HepG2 (cell line): ENCODE results near the gene WNK1. TPM values are rescaled to one million over a fixed set of nuclear protein-coding genes. Genes with fewer than 3 reads are reported as not detected.

Experiments
- ATAC-seq: fragments of 200-7000 bp; cut with Tn5 transposase; 3 replicates; pipeline ENCODE4 v1.9.1; 2020; ENCODE audit warnings: mild to moderate bottlenecking, moderate library complexity
- BruUV-seq: library from RNA; stranded (reverse); fragments of 400-500 nt; replicated peaks from 2 replicates; lab custom pipeline; 2021; lab: Mats Ljungman, UMichigan
- CTCF ChIA-PET: fragments of 300-600 bp; formaldehyde crosslinking; extraction: SDS; loops from one replicate; lab custom pipeline; 2021; ENCODE audit warnings: low total read pairs, inconsistent platforms, low intra/inter-chr PET ratio; lab: Yijun Ruan, JAX
- POLR2A ChIA-PET: fragments of 350-600 bp; sonication (Branson Sonifier 250); formaldehyde crosslinking; loops from one replicate; lab custom pipeline; 2020; ENCODE audit warnings: antibody characterized with exemption, inconsistent platforms; lab: Yijun Ruan, JAX
- DNase-seq: peaks from one replicate; pipeline ENCODE4 v3.0.0-alpha.2; 2015; ENCODE audit warnings: low spot score
- FAIRE-seq: peaks from 3 replicates; lab custom pipeline; 2011; peaks lifted over from hg19 to GRCh38; lab: Jason Lieb, UNC
- H2AFZ ChIP-seq: one replicate; pipeline ENCODE4 v1.6.1; 2011; ENCODE audit warnings: low read length, inconsistent platforms
- H3K27ac ChIP-seq: fragments of 300-600 bp; 3 replicates; pipeline ENCODE4 v1.8.0; 2011; ENCODE audit warnings: mixed run types, mild to moderate bottlenecking, mixed read lengths, low read length, inconsistent platforms; ENCODE audit not compliant: insufficient read depth; ENCODE audit errors: extremely low read length
- H3K27me3 ChIP-seq, 2 experiments: fragments of 200-600 bp in 1 of 2; 2 replicates in 1 of 2; 3 replicates in 1 of 2; pipeline versions ENCODE4 v1.6.0 to v1.8.0; 2011; ENCODE audit warnings: low read length in 2 of 2, mild to moderate bottlenecking in 2 of 2, moderate library complexity in 2 of 2, inconsistent platforms in 1 of 2; ENCODE audit not compliant: insufficient read depth in 2 of 2, control insufficient read depth in 1 of 2
- H3K36me3 ChIP-seq, 2 experiments: fragments of 200-600 bp in 1 of 2; replicated peaks in 1 of 2; 2 replicates in 1 of 2; 3 replicates in 1 of 2; pipeline versions ENCODE4 v1.5.1 to v1.8.0; 2011; ENCODE audit warnings: low read length in 2 of 2, inconsistent platforms in 1 of 2; ENCODE audit not compliant: insufficient read depth in 2 of 2, control insufficient read depth in 1 of 2
- H3K4me1 ChIP-seq: 2 replicates; pipeline ENCODE4 v1.5.1; 2012; ENCODE audit warnings: low read length, inconsistent platforms; ENCODE audit not compliant: insufficient read depth
- H3K4me2 ChIP-seq: 2 replicates; pipeline ENCODE4 v1.6.0; 2011; ENCODE audit warnings: low read depth, low read length, inconsistent platforms
- H3K4me3 ChIP-seq, 3 experiments: fragments of 200-600 bp in 1 of 3; sonication (generic), shearing (Covaris generic) in 1 of 3; replicated peaks in 1 of 3; 2 replicates each; pipeline ENCODE4 v1.5.1; 2011 to 2016; ENCODE audit warnings: low read length in 3 of 3, inconsistent platforms in 2 of 3, low read depth in 2 of 3, mild to moderate bottlenecking in 2 of 3, control low read depth in 1 of 3, mixed read lengths in 1 of 3; ENCODE audit not compliant: insufficient read depth in 1 of 3
- H3K79me2 ChIP-seq: one replicate; pipeline ENCODE4 v1.6.1; 2011; ENCODE audit warnings: low read length, inconsistent platforms; ENCODE audit not compliant: insufficient read depth
- H3K9ac ChIP-seq: 2 replicates; pipeline ENCODE4 v1.6.0; 2011; ENCODE audit warnings: mild to moderate bottlenecking, low read depth, low read length, inconsistent platforms; ENCODE audit not compliant: insufficient read depth
- H3K9me3 ChIP-seq: 2 replicates; pipeline ENCODE4 v1.5.1; 2012; ENCODE audit warnings: mild to moderate bottlenecking, low read length
- H4K20me1 ChIP-seq: 2 replicates; pipeline ENCODE4 v1.6.0; 2011; ENCODE audit warnings: inconsistent platforms, mild to moderate bottlenecking, low read length, moderate library complexity; ENCODE audit not compliant: insufficient read depth
- ELK4 ChIP-seq: sonication (generic); formaldehyde crosslinking; IDR thresholded peaks from 2 replicates; pipeline ENCODE4 v1.9.0; 2021; ENCODE audit warnings: missing genetic modification reagents, borderline replicate concordance
- GFI1 ChIP-seq: sonication (generic); formaldehyde crosslinking; IDR thresholded peaks from 2 replicates; pipeline ENCODE4 v1.5.0; 2020; ENCODE audit warnings: missing genetic modification reagents, mild to moderate bottlenecking, borderline replicate concordance
- IRF9 ChIP-seq: sonication (generic); formaldehyde crosslinking; IDR thresholded peaks from 2 replicates; pipeline ENCODE4 v1.8.0; 2022; ENCODE audit warnings: missing genetic modification reagents, mild to moderate bottlenecking, borderline replicate concordance
- PAX8 ChIP-seq: sonication (generic); formaldehyde crosslinking; IDR thresholded peaks from 2 replicates; pipeline ENCODE4 v1.8.0; 2022; ENCODE audit warnings: mild to moderate bottlenecking, missing genetic modification reagents, borderline replicate concordance
- ZEB1 ChIP-seq: IDR thresholded peaks from 2 replicates; pipeline ENCODE4 v1.6.1; 2012; ENCODE audit warnings: mild to moderate bottlenecking, low read depth, inconsistent platforms; ENCODE audit not compliant: insufficient replicate concordance
- ZNF343 ChIP-seq: sonication (generic); formaldehyde crosslinking; IDR thresholded peaks from 2 replicates; pipeline ENCODE4 v1.4.0; 2020; ENCODE audit warnings: mild to moderate bottlenecking, missing genetic modification reagents
- ZNF761 ChIP-seq: sonication (generic); formaldehyde crosslinking; conservative IDR thresholded peaks from 2 replicates; pipeline ENCODE4 v1.4.0; 2020; ENCODE audit warnings: mild to moderate bottlenecking, missing genetic modification reagents
- WGBS: methylation state at CpG from one replicate; pipeline ENCODE4 v1.1.6; 2017; ENCODE audit warnings: low lambda C conversion rate; 5-methylcytosine and 5-hydroxymethylcytosine counted together
- in situ Hi-C: cut with HindIII; loops from 2 replicates; pipeline ENCODE4 v1.10.0; 2017; ENCODE audit warnings: low pct_unique_long_range_greater_than_20kb; ENCODE audit not compliant: extremely low pct_ligation_motif_present
- intact Hi-C: fragments of 100-400 bp; cut with micrococcal nuclease; formaldehyde crosslinking; loops from one replicate; pipeline ENCODE4 v1.10.0; 2022; ENCODE audit not compliant: unreplicated experiment
- polyA plus RNA-seq, 8 experiments: library from polyadenylated mRNA; depleted of rRNA in 3 of 8; stranded (reverse) in 7 of 8; unstranded in 1 of 8; fragments of >200 nt; fragmentation: Illumina TruSeq in 4 of 8; extraction: Trizol in 4 of 8; gene quantifications; 2 replicates each; pipeline versions ENCODE4 v1.2.1 to v1.2.3, GENCODE V29; 2011 to 2016; ENCODE audit warnings: low read depth in 4 of 8, missing spikeins in 1 of 8, mixed read lengths in 1 of 8; ENCODE audit not compliant: insufficient read depth in 1 of 8
- total RNA-seq, 5 experiments: library from RNA; depleted of rRNA; stranded (reverse); fragments of >200 nt; fragmentation: Illumina TruSeq; extraction: Trizol; gene quantifications; 2 replicates each; pipeline ENCODE4 v1.2.3, GENCODE V29; 2016; ENCODE audit warnings: low read depth in 1 of 5
- TF ChIP-seq, protein P1 (sequence below): sonication (generic); formaldehyde crosslinking; IDR thresholded peaks from 2 replicates; pipeline ENCODE4 v1.5.0; 2020; ENCODE audit warnings: missing genetic modification reagents, mild to moderate bottlenecking, borderline replicate concordance
- TF ChIP-seq, protein P2 (sequence below): sonication (generic); formaldehyde crosslinking; IDR thresholded peaks from 2 replicates; pipeline ENCODE4 v1.8.1; 2023; ENCODE audit warnings: missing genetic modification reagents, inconsistent platforms, borderline replicate concordance
- TF ChIP-seq, protein P3 (sequence below): fragments of 450-650 bp; IDR thresholded peaks from 2 replicates; pipeline ENCODE4 v1.6.1; 2017

The WNK1 gene
- total and polyA plus RNA-seq, 2 of the 13 experiments (the other 11 are each of a cell fraction or from before 2014, with no cell fraction given), result 31.1 to 54.8 TPM

DNA sequence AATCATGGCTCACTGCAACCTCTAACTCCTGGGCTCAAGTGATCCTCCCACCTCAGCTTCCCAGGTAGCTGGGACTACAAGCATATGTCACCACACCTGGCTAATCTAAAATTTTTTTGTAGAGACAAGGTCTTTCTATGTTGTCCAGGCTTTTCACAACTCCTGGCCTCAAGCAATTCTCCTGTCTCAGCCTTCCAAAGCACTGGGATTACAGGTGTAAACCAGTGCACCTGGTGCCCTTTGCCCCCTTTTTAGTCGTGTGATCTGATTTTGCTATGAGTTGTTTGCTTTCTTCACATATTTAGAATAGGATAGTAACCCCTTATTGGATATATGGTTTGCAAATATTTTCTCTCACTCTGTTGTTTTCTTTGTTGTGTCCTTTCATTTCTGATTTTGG is 198.8 kb downstream of the WNK1 start:
- DNase-seq (no peak), ATAC-seq (no peak), FAIRE-seq (no peak)
- Histone ChIP-seq H3K4me1 (peaks cover 42% of the 10 kb centered on the region), H2AFZ (no peak overlapping the region), H3K27me3 (no peaks in the 10 kb centered on the region; a peak in 1 of 5 replicates), H3K9ac (no peak overlapping the region), H3K36me3 (no peaks in the 10 kb centered on the region), H3K4me3 (no peak overlapping the region), H3K27ac (no peak overlapping the region), H4K20me1 (no peaks in the 10 kb centered on the region), H3K79me2 (peaks cover 27% of the 10 kb centered on the region), H3K4me2 (no peak overlapping the region), H3K9me3 (no peaks in the 10 kb centered on the region)
- in situ Hi-C loops, result no loop called here
- TF ChIP-seq GFI1 (CRISPR knock-in tag), result 0 out of 2 replicates have a peak, but pooled peaks have one; percentile 49
- TF ChIP-seq ZEB1, result peak; percentile 40
- no peak for TF ChIP-seq ZNF343 (CRISPR knock-in tag)
- intact Hi-C loops, result no loop called here
- CTCF ChIA-PET, result no interaction called here
- WGBS, result 0% methylated on average over 1 of the region's 1 CpG
- POLR2A ChIA-PET, result no interaction called here
- BruUV-seq, result no TSS peak

DNA sequence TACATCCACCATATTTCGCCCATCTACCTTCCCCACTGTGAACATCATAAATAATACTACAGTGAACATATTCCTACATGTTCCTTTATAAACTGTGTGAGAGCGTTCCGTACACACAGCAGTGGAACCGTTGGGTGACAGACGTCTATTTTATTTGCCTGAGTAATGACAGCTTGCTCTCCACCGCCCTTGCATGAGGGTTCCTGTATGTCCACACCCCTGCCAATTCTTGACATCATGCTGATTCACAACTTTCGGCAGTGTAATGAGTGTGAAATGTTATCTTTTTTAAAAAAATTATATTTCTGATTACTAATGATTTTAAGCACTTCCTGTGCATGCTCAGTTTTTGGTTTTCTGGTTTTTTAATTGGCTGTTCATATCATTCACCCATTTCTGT is 201.4 kb downstream of the WNK1 start:
- intact Hi-C loops, result no loop called here
- CTCF ChIA-PET, result no interaction called here
- Histone ChIP-seq H3K27ac (no peak overlapping the region), H3K4me1 (peaks cover 18% of the 10 kb centered on the region), H3K4me3 (no peak overlapping the region), H3K79me2 (peaks cover 2% of the 10 kb centered on the region), H3K27me3 (no peaks in the 10 kb centered on the region), H3K9ac (no peak overlapping the region), H3K36me3 (no peaks in the 10 kb centered on the region), H3K4me2 (peak overlapping the region; percentile 47), H3K9me3 (no peaks in the 10 kb centered on the region), H2AFZ (peak overlapping the region; percentile 56), H4K20me1 (no peaks in the 10 kb centered on the region)
- FAIRE-seq (no peak), ATAC-seq (no peak), DNase-seq (no peak)
- POLR2A ChIA-PET, result no interaction called here
- 75% methylated on average over 7 of the region's 7 CpGs for WGBS
- in situ Hi-C loops, result no loop called here
- no TSS peak for BruUV-seq
- TF ChIP-seq ELK4 (CRISPR knock-in tag) (no peak), IRF9 (CRISPR knock-in tag) (no peak), PAX8 (CRISPR knock-in tag) (no peak), ZNF761 (no peak)
- TF ChIP-seq, protein P1, sequence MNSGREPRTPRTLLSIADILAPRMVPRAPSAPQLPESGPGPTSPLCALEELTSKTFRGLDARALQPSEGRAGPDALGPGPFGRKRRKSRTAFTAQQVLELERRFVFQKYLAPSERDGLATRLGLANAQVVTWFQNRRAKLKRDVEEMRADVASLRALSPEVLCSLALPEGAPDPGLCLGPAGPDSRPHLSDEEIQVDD (CRISPR knock-in tag), result no peak
- TF ChIP-seq, protein P2, sequence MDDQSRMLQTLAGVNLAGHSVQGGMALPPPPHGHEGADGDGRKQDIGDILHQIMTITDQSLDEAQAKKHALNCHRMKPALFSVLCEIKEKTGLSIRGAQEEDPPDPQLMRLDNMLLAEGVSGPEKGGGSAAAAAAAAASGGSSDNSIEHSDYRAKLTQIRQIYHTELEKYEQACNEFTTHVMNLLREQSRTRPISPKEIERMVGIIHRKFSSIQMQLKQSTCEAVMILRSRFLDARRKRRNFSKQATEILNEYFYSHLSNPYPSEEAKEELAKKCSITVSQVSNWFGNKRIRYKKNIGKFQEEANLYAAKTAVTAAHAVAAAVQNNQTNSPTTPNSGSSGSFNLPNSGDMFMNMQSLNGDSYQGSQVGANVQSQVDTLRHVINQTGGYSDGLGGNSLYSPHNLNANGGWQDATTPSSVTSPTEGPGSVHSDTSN (CRISPR knock-in tag), result no peak
- TF ChIP-seq, protein P3, sequence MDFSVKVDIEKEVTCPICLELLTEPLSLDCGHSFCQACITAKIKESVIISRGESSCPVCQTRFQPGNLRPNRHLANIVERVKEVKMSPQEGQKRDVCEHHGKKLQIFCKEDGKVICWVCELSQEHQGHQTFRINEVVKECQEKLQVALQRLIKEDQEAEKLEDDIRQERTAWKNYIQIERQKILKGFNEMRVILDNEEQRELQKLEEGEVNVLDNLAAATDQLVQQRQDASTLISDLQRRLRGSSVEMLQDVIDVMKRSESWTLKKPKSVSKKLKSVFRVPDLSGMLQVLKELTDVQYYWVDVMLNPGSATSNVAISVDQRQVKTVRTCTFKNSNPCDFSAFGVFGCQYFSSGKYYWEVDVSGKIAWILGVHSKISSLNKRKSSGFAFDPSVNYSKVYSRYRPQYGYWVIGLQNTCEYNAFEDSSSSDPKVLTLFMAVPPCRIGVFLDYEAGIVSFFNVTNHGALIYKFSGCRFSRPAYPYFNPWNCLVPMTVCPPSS, result no peak
